GM03348 (cell line): ENCODE measurements around the gene PLLP.

Source experiments
- DNase-seq: peaks from one replicate; pipeline ENCODE4 v3.0.0; 2012; ENCODE audit warnings: low spot score

PLLP gene

DNA sequence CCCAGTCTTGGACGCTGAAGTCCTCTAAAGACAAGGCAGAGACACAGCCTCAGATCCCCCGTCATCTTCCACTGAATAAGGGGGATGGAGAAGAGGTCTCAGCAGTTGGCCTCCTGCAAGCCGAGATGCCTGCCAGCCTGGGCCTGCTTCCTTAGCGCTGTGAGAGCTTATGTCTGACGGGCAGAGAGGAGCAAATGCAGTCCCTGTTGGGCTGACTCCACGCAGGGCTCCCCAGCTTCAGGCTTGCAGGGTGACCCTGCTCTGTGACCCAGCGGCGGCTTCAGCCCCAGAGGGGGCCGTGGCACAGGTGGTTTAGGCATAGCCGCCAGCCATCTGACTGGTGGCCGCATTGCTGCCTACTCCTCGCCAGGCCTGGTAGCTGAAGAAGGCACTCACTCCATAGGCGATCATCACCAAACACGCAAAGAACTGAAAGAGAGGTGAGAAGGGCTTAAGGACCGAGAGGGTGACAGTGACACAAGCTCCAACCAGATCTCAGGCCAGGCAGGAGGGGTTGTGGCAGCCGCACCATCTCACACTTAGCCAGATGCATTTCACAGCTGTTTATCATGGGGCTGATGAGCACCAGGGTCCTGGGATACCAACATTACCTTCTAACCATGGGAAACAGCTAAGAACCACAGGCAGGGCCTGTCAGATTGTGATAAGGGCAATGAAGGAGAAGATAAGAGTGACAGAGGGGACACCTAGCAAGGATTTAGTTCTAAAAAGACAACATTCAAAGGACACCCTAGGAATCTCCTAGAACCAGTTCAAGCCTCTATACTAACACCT lies 27.7 kb downstream of the PLLP start:
- no peak for DNase-seq

DNA sequence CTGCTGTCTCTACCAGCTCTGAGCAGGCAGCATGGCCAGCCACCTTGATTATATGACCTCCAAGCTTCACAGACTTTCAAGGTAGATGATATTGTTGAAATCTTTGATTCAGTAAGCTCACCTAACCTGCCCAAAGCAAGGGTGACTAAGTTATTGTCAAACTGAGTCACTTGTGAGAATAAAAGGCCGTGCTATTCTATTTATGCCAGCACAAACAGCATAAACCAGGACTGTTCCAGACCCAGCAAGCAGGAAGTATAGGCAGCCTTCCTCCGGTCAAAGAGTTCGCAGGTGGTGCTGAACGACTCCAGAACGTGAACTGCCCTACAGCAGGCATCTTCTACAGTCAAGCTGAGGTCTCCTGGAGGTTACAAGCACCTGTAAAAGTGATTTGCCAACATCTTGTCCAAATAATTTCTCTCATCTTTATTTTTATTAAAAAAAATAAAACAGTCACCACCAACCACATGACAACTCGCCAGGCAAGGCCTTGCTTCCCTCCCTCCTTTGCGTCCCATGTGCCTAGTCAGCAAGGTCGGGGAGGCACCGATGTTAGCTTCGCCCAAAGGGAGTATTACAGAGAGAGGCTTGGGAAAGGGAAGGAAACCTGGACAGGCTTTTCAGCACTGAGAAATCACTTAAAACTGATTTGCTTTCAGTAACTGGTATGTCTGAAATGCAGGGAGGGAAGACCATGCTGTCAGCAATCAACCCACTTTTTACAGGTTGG lies 28.6 kb downstream of the PLLP start:
- no peak for DNase-seq

DNA sequence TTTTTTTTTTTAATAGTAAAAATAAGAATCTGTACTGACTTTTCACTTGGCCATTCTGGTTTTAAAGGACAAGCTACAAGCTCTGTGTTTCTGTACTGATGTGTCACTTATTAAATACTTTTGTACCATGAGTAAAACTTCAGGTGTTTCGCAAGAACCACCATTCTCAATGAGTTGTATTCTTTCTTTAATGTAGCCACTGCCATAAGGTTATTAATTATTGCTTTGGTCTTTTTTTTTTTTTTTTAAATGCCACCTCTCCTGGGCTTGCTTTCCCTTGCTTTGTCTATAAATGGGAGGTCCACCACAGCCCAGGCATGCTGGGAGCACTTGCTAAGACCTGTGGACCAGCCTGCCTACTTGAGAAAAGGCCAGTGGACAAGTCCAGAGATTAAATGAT lies 31.0 kb downstream of the PLLP start:
- no peak for DNase-seq

DNA sequence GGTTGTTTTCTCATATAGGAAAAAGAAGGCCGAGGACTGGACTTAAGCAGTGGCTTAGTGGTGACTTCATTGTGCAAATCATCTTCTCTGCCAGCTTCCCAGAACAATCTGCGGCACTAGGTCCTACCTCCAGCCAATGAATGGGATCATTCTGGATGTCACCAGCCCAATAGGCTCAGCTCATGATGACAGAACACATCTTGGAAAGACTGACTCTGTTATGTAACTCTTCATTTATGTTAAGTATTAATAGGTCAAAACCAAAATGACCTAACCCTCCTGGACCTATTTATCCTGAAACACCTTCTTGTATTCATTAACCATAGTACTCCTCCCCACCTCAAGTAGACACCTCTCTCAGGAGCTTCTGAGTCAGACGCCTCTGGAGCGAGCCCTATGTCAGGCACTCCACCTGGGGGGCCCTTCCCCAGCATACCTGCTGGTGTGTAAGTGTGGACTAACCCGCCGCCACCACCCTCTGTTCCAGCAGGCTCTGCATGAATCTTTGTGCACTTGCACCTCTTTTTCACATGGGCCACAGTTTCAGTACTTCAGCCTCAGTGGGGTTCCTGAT lies 32.2 kb downstream of the PLLP start:
- DNase-seq = no peak

DNA sequence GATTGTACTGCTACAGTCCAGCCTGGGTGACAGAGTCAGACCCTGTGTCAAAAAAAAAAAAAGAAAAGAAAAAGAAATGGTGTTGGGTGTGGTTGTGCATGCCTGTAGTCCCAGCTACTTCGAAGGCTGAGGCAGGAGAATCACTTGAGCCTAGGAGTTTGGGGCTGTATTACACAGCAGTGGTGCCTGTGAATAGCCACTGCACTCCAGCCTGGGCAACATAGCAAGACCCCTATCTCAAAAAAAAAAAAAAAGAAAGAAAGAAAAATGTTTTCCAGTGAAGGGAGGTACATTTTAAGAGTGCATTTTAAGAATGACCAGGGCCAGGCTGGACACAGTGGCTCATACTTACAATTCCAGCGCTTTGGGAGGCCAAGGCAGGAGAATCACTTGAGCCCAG lies 33.1 kb downstream of the PLLP start:
- DNase-seq = no peak

DNA sequence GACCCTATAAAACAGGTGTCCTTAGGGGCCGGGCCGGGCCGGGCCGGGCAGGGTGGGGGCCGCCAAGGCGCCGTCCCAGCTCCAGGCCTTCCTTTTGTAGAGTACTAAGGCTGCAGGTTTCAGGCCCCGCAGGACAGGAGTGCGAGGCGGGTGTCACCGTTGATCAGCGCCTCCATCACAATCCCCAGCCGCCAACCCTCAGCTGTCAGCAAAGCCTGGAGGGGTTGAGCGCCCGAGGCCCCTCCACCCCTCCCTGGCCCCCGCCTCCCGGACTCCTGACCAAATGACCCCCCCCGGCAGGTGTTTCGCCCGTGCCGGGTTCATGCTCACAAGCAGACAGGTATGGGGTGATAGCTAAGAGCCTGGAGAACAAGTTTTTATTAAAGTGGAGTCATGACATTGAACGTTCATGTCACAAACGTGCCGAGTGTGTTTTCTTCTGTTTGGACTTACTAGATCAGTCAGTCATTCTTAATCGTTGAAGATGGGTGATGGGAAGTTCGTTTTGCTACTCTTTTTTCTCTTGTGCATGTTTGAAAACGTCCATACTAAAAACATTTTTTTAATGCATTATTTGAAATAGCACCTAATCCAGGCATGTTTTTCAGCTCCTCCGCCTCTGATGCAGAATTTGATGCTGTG lies 38.9 kb downstream of the PLLP start:
- DNase-seq = peak; percentile 54

DNA sequence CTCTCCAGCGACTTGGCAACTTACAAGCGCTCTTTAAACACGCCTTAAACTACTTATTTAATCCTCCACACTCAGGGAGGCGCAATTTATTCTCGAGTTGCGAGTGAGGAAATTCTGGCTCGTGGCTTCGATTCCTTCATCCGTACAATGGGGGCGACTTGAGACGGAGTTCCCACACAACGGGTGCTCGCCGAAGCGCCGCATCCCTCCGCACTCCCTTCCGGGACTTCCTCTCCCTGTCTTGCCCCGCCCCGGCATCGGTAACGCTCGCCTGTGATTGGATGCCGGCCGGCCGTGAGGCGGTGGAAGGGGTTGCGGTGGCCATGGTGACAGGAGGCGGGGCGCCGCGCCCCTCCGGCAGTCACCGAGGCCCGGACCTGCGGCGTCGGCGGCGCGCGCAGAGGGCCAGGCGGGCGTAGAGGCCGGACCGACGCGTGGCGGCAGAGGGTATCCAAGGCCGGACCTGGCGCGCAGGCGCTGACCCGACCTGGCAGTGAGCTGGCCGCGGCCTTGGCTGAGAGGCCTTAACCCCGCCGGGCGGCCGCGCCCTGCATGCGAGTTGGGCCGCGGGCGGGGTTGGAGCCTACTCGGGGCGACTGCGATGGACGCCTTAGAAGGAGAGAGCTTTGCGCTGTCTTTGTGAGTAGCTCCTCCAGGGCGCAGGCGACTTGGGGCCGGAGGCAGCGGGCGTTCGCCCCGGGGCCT lies 39.6 kb downstream of the PLLP start, which contains the start of gene ARL2BP:
Gene ARL2BP (plus strand): TSS at position 493 of the 705 bp plus-strand sequence. CDS start 109 bp downstream, at position 602.
- peak; percentile 100 for DNase-seq

DNA sequence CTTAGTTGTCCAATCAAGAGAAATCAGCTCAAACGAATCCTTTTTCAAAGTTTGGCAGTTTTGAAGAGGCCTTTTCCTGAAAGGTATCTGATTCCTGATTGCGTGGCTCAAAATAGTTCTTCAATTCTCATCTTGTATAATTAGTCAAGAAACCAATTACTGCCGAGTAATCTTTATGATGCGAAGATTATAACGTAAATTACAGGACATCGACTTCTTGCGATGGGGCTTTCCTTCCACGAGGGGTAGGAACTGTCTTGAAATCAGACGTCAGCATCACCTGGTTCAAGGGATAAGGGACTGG lies 40.1 kb downstream of the PLLP start:
- DNase-seq = no peak

DNA sequence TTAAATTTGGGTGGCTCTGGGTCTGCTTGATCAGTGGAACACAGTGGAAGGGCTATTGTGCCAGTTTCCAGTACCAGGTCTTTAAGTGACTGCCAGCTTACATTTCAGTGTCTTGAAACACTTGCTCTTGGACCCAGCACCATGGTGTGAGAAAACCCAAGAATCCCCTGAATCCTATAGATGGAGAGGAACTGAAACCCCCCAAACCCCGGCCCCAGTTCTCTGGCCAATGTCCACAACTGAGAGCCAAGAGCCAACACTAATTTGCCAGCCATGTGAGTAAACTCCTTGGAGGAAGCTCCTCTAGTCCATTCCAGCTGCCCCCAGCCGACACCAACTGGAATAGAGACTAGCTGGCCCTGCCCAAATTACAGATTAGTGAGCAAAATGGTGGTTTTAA lies 41.8 kb downstream of the PLLP start:
- no peak for DNase-seq

DNA sequence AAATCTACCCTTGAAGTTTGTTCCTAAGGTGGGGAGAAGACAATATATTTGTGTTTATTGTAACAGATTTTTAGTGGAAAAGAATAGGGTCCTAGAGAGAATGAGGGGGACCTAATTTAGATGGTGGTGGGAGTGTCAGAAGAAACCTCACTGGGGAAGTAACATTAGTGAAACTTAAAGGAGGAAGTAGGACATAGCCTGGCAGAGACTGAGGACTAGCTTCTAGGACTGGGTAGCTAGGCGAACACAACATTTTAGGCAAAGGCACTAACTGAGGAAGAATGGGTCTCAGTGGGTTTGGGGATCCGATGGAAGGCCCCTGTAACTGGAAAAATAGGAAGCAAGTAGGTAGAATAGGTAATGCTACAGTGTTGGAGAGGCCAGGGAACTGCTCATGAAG lies 43.6 kb downstream of the PLLP start:
- DNase-seq = no peak

DNA sequence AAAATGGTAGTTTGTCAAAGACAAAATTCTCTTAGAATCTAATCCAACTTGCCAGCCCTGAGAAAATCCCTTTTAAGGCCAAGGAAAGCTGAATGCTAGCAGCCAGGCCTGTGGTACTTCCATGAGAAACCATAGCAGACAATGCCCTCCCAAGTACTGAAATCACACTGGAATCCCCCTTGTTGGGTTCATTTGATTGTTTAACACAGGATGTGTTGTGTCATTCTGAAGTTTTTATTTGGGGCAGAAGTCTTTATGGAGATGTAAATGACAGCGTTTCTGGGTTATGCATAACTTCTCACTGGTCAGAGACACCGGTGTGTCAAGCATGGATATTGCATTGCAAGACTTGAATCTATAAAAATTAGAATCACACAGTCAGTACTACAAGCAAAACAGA lies 45.4 kb downstream of the PLLP start:
- no peak for DNase-seq

DNA sequence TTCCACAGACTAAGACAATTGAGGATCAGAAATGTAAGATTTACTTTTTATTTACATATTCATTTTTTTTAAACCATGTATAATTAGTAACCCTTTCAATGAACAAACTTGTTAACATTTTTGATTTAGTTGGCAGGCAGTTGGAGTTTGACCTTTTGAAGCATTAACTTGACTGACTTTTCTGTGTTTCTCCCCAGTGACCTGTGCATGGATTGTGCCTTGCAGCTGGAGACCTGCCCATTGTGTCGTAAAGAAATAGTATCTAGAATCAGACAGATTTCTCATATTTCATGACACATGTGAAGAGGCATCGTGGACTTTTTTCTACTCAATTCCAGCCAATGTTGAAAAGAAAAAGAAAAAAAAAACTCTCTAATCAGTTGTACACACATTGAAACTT lies 45.8 kb downstream of the PLLP start:
- no peak for DNase-seq

DNA sequence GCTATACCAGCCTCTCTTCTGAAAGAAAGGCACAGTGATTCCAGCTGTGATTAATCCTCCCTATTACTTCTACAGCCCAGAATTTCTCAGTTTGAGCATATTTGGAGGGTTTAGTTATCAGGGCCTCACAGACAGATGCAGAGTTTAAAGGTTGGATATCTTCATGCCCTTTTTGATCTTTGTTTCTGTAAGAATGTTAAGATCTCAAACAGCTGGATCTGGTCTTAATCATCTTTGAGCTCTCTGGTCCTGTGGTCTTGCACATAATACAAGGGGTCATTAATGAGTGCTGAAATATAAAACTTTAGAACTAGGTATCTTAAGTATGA lies 48.5 kb downstream of the PLLP start:
- no peak for DNase-seq

DNA sequence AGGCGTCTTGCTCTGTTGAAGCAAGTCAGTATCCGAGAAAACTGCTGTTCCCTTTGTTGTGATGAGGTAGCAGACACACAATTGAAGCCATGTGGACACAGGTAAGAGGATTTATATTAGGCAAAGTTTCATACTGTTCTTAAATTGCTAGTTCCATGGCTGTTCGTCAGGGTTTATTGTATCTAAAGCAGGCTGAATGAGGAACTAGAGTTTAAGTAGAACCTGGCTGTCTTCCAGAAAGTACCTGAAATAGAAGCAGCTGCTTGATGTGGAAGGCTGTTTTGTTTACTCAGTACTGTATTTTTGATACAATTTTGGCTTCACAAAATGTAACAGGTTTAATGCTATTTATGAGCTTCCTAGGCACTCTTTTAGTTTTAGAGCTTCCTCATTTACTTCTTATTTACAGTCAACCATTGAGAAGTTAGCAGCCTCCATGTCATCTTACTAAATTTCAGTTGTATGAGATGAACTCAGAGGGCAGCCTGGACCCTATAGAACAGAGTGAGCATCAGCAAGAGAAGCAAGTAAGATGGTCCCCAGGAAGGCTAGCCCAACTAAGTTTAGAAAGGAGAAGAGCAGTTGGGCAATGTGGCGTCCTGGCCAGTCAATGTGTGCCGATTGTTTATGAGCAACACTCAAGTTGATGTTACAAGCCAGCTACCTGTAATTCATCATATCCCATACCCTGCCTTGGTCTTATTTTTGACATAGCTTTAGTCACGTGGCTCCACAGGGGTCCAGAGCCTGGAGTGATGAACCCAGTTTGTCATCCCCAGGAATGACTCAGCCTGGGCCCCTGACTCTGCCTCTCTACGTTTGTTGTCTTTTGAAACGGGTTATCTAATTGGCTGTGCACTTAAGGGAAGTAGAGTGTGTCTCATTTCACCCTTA lies 49.1 kb downstream of the PLLP start:
- no peak for DNase-seq

DNA sequence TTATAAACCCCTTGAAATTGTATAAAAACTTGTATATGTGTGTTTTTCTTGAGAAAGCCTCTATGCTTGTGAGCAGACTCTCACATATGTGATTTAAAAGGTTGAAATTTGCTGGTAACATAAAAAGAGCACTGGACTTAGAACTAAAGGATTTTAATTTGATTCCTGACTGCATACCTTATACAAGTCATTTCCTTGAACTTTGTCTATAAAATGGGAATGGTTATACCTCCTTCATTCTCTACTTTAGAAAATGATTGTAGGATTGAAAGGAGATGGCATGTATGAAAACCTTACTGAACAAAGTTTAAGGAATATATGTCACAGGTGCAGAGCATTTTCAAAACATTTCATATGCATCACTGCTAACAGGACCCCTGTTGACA lies 49.8 kb downstream of the PLLP start:
- DNase-seq = no peak

DNA sequence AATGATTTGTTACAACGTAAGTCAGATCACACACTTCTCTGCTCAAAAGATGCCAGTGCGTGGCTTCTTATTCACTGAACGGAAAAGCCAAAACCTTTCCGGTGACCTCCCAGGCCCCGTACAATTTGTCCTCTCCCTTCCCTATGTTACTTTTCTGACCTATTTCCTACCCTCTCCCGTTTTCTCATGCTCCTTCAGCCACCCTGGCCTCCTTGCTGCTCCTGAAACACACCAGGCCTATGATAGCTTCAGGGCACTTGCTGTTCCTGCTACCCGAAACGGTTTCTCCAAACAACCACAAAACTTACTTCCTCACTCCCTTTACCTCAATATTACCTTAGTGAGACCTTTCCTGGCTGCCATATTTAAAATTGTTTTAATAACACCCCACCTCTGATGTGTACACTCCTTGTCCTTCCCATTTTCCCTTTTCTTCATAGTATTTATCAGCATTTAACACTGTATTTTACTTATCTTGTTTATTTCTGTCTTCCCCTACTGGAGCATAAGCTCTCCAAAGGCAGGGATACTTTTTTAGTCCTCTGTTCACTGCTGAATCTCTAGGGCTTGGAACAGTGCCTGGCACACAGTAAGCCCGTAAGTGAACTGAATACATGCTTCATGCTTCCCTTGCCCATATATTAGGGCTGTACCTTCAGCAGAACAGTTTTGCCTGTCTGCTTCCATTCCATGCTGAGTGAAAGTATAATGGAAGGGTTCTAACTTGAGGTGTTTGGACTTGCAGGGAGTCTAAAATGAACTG lies 50.3 kb downstream of the PLLP start:
- no peak for DNase-seq

DNA sequence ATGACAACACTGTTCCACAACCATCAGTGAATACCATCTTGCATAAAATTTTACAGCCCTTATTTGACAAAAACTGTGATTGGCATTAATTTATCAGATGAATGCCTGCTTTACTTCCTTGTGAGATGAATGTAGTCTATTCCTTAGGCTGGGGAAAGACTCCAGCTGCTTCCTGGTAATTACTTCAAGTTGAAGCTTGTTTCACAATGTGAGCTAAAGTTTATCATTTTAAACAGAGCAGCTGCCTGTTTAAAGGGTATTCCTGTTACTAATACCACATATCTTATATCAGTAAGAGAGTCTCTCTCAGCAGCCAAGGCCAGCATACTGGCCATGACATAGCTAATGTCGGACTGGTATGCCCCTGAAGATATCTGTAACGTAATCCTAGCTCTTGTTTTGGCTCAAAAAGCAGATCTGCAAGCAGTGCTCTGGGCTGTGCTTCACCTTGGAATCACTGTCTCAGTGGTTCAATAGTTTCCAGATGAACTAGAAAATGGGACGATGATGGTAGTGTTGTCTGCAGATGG lies 52.6 kb downstream of the PLLP start:
- no peak for DNase-seq

DNA sequence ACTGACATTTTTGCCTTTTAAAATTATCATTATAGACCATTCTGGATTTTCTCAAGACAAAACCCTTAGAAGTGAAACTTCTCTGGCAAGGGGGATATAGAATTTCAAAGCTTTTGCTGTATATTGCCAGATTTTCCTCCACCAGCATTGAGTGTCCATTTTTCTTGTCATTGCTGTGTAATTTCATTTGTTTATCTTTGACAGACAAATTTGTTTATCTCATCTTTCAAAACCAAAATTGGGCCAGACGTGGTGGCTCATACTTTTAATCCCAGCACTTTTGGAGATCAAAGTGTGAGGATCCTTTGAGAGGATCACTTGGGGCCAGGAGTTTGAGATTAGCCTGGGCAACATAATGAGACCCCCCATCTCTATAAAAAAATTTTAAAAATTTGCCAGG lies 55.4 kb downstream of the PLLP start:
- no peak for DNase-seq

DNA sequence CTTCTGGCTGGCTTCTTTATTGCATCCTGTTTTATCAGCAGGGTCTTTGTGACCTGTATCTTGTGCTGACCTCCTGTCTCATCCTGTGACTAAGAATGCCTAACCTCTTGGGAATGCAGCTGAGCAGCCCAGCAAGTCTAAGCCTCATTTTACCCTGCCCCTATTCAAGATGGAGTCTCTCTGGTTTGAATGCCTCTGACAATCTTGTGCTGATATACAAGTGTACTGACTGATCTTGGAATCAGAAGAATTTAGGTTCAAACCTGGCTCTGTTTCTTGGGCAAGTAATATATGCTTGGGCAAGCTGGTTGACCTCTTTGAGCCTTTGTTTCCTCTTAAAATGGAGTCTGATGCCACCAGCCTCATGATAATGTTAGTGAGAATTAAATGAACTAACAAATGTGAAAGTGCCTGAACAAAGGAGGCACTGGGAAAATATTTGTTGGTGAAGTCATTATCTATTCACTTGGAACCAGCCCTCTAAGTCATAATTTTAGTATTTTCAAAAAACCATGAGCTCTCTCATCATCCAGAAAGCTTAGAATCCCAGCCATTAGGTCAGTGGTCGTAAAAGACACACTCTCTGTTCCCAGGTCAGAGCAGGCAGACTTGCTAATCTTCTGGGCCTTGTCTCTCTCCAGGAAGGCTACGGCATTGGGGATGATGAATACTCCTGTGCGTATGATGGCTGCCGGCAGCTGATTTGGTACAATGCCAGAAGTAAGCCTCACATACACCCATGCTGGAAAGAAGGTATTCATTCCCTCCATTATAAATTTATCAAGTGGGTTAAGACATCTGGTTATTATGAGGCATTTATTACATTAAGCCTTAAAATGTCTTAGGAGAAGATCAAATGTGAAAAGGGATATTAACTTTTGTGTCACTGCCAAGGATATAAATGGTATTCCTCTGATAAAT lies 57.5 kb downstream of the PLLP start:
- DNase-seq = no peak
